Activated naive CD8-positive, alpha-beta T cell (primary cell): Measurements from ENCODE around the gene IDH2.
"Not testable (repeated sequence)": the region's sequence is repeated elsewhere in the genome, so short reads cannot be mapped to it uniquely, and the experiment has no call there.

ENCODE experiments used
- H3K27ac Mint-ChIP-seq: one replicate; pipeline ENCODE4 v1.8.0; 2021; ENCODE audit warnings: mixed read lengths
- H3K27me3 Mint-ChIP-seq: one replicate; pipeline ENCODE4 v1.8.0; 2021; ENCODE audit warnings: mixed read lengths
- H3K36me3 Mint-ChIP-seq: one replicate; pipeline ENCODE4 v1.8.0; 2021; ENCODE audit warnings: mixed read lengths
- H3K4me1 Mint-ChIP-seq: one replicate; pipeline ENCODE4 v1.8.0; 2021; ENCODE audit warnings: low read depth, mixed read lengths
- H3K4me3 Mint-ChIP-seq: one replicate; pipeline ENCODE4 v1.8.0; 2021; ENCODE audit warnings: mild to moderate bottlenecking, mixed read lengths
- H3K9me3 Mint-ChIP-seq: one replicate; pipeline ENCODE4 v1.8.0; 2021; ENCODE audit warnings: low read depth, mixed read lengths

The IDH2 gene

DNA sequence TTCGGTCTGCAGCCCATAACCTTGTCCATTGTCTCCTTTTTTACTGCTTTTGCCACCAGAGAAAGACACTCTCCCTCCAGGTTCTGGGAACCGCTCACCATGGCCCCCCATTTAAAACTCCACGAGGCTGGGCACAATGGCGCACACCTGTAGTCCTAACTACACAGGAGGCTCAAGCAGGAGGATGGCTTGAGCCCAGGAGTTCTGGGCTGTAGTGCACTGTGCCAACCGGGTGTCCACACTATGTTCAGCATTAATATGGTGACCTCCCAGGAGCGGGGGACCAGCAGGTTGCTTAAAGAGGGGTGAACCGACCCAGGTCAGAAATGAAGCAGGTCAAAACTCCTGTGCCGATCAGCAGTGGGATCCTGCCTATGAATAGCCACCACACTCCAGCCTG is 28.0 kb upstream of the IDH2 start:
- Mint-ChIP-seq H3K27me3 (peaks cover 2% of the 10 kb centered on the region), H3K27ac (no peak overlapping the region), H3K36me3 (no peaks in the 10 kb centered on the region), H3K4me1 (no peaks in the 10 kb centered on the region), H3K4me3 (no peak overlapping the region), H3K9me3 (no peaks in the 10 kb centered on the region)

DNA sequence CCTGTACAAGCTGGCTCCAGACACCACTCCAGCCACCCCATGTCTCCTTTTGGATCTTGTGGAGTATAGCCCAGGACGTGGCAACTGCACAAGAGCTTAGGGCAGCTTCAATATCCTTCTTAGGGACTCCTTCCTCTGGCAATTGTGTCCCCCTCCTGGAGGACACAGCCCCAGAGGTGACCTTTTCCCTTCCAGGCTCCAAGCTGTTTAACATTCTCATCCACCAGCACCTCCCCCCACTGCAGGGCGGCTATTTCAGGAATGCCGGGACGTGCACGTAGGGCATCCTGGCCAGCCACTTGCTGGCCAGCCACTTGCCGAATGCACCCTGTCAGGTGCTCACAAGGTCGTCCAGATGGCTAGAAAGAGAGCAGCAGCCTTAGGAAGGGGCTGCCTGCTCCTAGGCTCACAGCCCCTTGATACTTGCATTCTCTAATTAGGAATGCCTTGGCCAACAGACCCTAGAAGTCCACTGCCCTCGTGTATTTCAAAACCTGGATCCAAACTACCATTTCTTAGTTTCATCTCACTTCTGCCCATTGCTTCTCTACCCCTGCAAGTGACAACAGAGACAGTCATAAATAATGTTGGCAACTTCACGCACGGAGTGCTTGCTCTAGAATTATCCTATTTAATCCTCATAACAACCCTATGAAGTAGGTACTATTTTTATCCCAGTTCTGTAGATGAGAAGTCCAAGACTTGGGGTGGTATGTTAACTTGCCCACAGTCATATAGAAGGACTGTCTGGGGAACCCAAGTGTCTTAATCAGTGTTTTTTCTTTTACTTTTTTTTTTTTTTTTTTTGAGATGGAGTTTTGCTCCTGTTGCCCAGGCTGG is 24.5 kb upstream of the IDH2 start:
- H3K27me3 Mint-ChIP-seq: peaks cover 2% of the 10 kb centered on the region
- no peaks in the 10 kb centered on the region for H3K9me3 Mint-ChIP-seq
- no peak overlapping the region for H3K4me3 Mint-ChIP-seq
- no peaks in the 10 kb centered on the region for H3K36me3 Mint-ChIP-seq
- no peaks in the 10 kb centered on the region for H3K4me1 Mint-ChIP-seq
- H3K27ac Mint-ChIP-seq: no peak overlapping the region

GRCh38 chr15:90126022-90126421 is 23.8 kb upstream of the IDH2 start:
- no peak overlapping the region for H3K4me3 Mint-ChIP-seq
- H3K36me3 Mint-ChIP-seq: no peaks in the 10 kb centered on the region
- H3K4me1 Mint-ChIP-seq: no peaks in the 10 kb centered on the region

DNA sequence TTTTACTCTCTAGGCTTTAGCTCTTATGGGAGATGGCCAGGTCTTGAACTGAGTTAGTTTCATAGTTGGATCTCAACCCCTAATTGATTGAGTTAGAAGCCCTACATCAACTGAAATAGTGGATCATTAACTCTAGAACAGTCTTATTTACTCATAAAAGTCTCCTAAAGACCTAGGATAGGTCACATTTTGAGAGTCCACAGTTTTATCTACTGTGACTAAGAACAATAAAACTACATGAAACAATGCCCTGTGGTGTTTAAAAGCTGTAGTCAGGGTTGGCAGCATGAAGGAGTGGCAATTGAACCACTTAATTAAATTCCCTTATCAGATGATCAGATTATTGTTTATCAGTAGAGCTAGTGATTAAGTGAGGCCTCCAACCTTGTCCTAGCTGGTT is 22.2 kb upstream of the IDH2 start:
- H3K4me3 Mint-ChIP-seq: no peak overlapping the region
- H3K36me3 Mint-ChIP-seq: no peaks in the 10 kb centered on the region
- H3K9me3 Mint-ChIP-seq: no peaks in the 10 kb centered on the region
- no peak overlapping the region for H3K27ac Mint-ChIP-seq
- peaks cover 2% of the 10 kb centered on the region for H3K27me3 Mint-ChIP-seq
- no peaks in the 10 kb centered on the region for H3K4me1 Mint-ChIP-seq

More at GRCh38 chr15:90126022-90126421, 23.8 kb upstream of the IDH2 start:
- no peak overlapping the region for H3K27ac Mint-ChIP-seq
- no peaks in the 10 kb centered on the region for H3K9me3 Mint-ChIP-seq
- H3K27me3 Mint-ChIP-seq: peaks cover 2% of the 10 kb centered on the region

- Mint-ChIP-seq H3K36me3 (peaks cover 2% of the 10 kb centered on the region), H3K27me3 (no peaks in the 10 kb centered on the region), H3K9me3 (no peaks in the 10 kb centered on the region), H3K27ac (no peak overlapping the region), H3K4me3 (no peak overlapping the region), H3K4me1 (no peaks in the 10 kb centered on the region)
These were observed 18.8 kb upstream of the IDH2 start for GRCh38 chr15:90121086-90121485.

GRCh38 chr15:90119367-90119766 is 17.1 kb upstream of the IDH2 start:
- no peak overlapping the region for H3K4me3 Mint-ChIP-seq
- peaks cover 5% of the 10 kb centered on the region for H3K9me3 Mint-ChIP-seq
- peaks cover 5% of the 10 kb centered on the region for H3K36me3 Mint-ChIP-seq
- H3K27me3 Mint-ChIP-seq: no peaks in the 10 kb centered on the region
- no peaks in the 10 kb centered on the region for H3K4me1 Mint-ChIP-seq
- no peak overlapping the region for H3K27ac Mint-ChIP-seq

DNA sequence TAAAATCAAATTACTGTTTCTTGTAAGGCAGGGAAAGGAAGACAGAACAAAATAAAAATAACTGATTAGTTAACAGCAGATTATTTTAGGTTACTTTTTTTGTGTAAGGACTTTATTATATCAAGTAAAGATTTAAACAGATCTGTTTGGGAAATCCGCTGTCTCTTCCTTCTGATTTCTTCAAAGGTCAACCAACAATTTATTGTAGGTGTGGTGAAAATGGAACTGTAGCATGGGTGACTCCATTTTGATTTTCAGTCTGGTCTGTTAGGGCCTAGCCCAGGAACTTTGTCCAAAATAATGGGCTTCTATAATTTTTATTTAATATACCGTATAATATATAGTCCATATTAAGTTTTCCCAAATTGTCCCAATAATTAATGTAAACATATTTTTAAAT is 13.5 kb upstream of the IDH2 start:
- Mint-ChIP-seq H3K36me3 (peaks cover 8% of the 10 kb centered on the region), H3K27me3 (no peaks in the 10 kb centered on the region), H3K27ac (no peak overlapping the region), H3K4me3 (no peak overlapping the region), H3K9me3 (peaks cover 8% of the 10 kb centered on the region), H3K4me1 (no peaks in the 10 kb centered on the region)

DNA sequence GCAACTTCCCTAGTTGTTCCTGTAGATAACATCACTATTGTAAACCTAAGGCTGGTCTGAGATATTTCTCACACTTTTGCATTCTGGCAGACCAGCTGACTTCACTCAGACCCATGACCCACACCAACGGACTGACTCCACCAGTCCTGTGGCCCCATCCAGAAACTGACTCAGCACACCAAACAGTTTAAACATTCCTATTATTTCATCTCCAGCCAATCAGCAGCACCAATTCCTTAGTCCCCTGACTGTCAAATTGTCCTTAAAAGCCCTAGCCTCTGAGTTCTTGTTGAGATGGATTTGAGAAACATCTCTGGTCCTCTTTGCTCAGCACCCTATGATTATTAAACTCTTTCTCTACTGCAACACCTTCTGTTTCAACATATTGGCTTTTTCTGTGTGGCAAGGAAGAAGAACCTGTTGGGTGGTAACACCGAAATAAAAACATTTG is 12.2 kb upstream of the IDH2 start:
- H3K9me3 Mint-ChIP-seq: peaks cover 8% of the 10 kb centered on the region
- H3K4me3 Mint-ChIP-seq: no peak overlapping the region
- H3K27ac Mint-ChIP-seq: no peak overlapping the region
- peaks cover 8% of the 10 kb centered on the region for H3K36me3 Mint-ChIP-seq
- H3K4me1 Mint-ChIP-seq: no peaks in the 10 kb centered on the region
- H3K27me3 Mint-ChIP-seq: no peaks in the 10 kb centered on the region

GRCh38 chr15:90113166-90113565 is 10.9 kb upstream of the IDH2 start:
- Mint-ChIP-seq H3K4me1 (no peaks in the 10 kb centered on the region), H3K27me3 (no peaks in the 10 kb centered on the region), H3K36me3 (peaks cover 8% of the 10 kb centered on the region), H3K9me3 (peaks cover 8% of the 10 kb centered on the region), H3K4me3 (no peak overlapping the region), H3K27ac (no peak overlapping the region)

DNA sequence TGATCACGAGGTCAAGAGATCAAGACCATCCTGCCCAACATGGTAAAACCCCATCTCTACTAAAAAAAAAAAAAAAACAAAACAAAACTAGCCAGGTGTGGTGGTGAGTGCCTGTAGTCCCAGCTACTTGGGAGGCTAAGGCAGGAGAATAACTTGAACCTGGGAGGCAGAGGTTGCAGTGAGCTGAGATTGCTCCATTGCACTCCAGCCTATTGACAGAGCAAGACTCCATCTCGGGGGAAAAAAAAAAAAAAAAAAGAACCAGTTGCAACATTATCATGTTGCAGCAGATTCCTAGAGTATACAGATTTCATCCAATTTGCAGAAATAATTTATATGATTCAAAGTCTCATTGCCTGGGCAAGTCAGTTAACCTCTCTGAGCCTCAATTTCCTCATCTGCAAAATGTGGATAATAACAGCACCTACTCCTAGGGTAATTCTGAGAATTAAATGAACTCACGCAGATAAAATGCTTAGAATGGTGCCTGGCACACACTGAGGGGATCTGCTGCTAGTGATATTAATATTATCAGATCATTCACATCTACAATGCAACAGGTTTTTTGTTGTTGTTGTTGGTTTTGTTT is 7.0 kb upstream of the IDH2 start:
- not testable (repeated sequence) for H3K27me3 Mint-ChIP-seq, H3K27ac Mint-ChIP-seq, H3K36me3 Mint-ChIP-seq, H3K4me3 Mint-ChIP-seq, H3K4me1 Mint-ChIP-seq, H3K9me3 Mint-ChIP-seq

DNA sequence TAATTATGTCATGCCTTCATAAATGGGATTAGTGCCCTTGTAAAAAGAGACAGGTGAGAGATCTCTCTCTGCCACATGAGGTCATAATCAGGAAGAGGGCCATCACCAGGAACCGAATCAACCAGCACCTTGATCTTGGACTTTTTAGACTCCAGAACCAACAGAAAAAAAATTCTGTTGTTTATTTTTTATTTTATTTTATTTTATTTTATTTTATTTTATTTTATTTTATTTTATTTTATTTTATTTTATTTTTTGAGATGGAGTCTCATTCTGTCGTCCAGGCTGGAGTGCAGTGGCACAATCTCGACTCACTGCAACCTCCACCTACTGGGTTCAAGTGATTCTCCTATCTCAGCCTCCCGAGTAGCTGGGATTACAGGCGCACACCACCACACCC is 5.8 kb upstream of the IDH2 start:
- not testable (repeated sequence) for H3K4me1 Mint-ChIP-seq, H3K9me3 Mint-ChIP-seq, H3K27ac Mint-ChIP-seq, H3K36me3 Mint-ChIP-seq, H3K4me3 Mint-ChIP-seq, H3K27me3 Mint-ChIP-seq

- no peaks in the 10 kb centered on the region for H3K27me3 Mint-ChIP-seq
- peaks cover 7% of the 10 kb centered on the region for H3K4me1 Mint-ChIP-seq
- H3K36me3 Mint-ChIP-seq: no peaks in the 10 kb centered on the region
- no peak overlapping the region for H3K27ac Mint-ChIP-seq
- H3K4me3 Mint-ChIP-seq: no peak overlapping the region
- H3K9me3 Mint-ChIP-seq: no peaks in the 10 kb centered on the region
These were observed 4.4 kb upstream of the IDH2 start for GRCh38 chr15:90106522-90107117.

- no peaks in the 10 kb centered on the region for H3K9me3 Mint-ChIP-seq
- H3K4me3 Mint-ChIP-seq: no peak overlapping the region
These were observed 3.3 kb upstream of the IDH2 start for GRCh38 chr15:90105521-90105920.

GRCh38 chr15:90104551-90104950 is 2.3 kb upstream of the IDH2 start:
- Mint-ChIP-seq H3K27me3 (no peaks in the 10 kb centered on the region), H3K4me1 (peaks cover 27% of the 10 kb centered on the region), H3K36me3 (no peaks in the 10 kb centered on the region), H3K27ac (no peak overlapping the region), H3K4me3 (no peak overlapping the region), H3K9me3 (no peaks in the 10 kb centered on the region)

More at GRCh38 chr15:90105521-90105920, 3.3 kb upstream of the IDH2 start:
- Mint-ChIP-seq H3K27ac (no peak overlapping the region), H3K36me3 (no peaks in the 10 kb centered on the region), H3K4me1 (peaks cover 17% of the 10 kb centered on the region), H3K27me3 (no peaks in the 10 kb centered on the region)

GRCh38 chr15:90103701-90104329 is 1.5 kb upstream of the IDH2 start:
- Mint-ChIP-seq H3K4me3 (peak overlapping the region; percentile 77), H3K4me1 (peaks cover 34% of the 10 kb centered on the region), H3K27ac (peak overlapping the region; percentile 70), H3K36me3 (peaks cover 2% of the 10 kb centered on the region), H3K27me3 (no peaks in the 10 kb centered on the region), H3K9me3 (no peaks in the 10 kb centered on the region)
